SH-SY5Y (cell line): ENCODE results near the gene C5orf15.

Experiments
- GATA2 ChIP-seq: IDR thresholded peaks from 2 replicates; pipeline ENCODE4 v1.6.1; 2011; ENCODE audit warnings: mild to moderate bottlenecking, low read depth, low read length
- GATA3 ChIP-seq: IDR thresholded peaks from 2 replicates; pipeline ENCODE4 v1.6.1; 2011; ENCODE audit warnings: low read depth, mild to moderate bottlenecking, low read length, moderate library complexity

C5orf15 gene

DNA sequence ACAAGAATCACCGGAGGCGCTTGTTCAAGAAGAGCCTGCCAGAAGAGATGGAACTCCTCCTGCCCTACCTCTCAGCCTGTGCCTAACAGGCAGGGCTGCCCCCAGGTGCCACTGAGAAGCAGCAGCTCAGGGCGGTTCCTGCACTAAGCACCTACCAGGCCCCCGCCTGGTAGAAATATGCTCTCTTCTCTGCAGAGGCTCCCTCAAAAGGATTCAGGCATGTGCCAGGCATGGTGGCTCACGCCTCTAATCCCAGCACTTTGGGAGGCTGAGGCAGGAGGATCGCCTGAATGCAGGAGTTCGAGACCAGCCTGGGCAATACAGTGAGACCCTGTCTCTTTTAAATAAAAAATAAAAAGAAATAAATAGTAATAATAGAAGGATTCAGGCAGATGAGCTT, 30.4 kb upstream of the C5orf15 start:
- TF ChIP-seq GATA2 = no peak
- no peak for TF ChIP-seq GATA3

DNA sequence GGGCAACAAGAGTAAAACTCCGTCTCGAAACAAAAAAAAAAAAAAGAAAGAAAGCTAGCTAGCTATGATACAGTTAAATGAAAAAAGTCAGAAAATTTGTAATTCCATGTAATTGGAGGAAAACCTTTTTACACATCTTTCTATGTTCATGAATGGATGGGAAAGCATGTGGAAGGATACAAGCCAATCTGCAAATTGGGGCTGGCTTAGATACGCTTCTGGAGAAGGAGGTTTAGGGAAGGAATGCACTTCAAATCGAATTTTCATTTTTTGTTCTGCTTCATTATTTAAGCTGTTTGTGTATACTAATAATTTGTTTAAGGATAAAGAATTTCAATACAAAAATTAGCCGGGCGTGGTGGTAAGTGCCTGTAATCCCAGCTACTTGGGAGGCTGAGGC, 29.6 kb upstream of the C5orf15 start:
- TF ChIP-seq GATA2 (no peak), GATA3 (no peak)

DNA sequence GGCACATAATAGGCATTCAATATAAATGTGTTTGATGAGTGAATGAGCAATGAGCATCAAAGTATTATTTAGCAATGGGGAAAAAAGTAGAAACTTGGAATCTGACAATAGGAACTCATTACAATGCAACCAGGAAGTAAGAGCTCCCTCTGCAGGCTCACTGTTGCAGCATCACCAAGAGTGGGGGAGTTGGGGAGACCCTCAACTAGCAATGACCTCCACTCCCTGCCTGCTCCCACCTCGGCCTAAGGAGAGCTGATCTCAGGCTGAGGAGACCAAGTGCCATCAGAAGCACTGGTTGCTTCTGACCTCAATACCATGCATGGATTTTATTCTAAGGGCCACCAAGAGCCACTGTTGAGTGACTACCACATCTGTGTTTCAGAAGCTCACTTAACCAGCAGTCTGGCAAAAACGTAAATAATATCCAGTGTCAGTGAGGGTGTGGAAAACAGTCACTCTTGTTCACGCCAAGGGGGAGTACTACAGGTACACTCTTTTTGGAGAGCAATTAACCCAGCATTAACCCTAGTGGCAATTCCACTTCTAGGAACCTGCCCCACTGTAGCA, 28.3 kb upstream of the C5orf15 start:
- TF ChIP-seq GATA3 = no peak

DNA sequence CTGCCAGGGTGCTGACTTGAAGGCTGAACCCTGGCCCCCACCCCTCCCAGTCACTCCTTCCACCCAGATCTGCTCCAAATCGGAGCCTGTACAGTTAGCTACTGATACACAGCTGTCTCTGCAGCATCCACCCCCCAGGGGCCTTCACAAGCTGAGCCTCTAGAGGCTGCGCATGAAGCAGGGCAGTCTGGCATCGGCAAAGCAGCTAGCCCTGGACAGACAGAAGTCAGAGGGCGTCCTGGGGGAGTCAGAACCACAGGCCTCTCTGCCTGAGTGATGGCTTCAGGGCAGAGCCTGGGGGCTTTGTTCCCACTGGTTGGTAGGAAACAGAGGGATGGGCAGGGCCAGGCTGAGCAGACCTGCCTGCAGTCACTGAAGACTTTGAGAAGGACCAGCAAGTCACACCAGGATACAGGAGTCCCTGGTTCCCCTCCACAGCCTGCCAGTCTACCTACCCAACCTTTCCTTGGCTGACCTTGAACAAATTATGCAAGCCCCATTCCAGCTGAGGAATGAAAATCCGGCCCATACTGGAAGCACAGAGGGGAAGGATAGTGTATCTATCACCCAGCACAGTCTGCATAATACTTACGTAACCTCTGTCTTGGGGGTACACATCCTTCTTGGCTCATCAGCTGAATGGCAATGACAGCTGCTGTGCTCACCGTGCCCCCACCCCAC, 27.6 kb upstream of the C5orf15 start:
- no peak for TF ChIP-seq GATA2
- no peak for TF ChIP-seq GATA3

DNA sequence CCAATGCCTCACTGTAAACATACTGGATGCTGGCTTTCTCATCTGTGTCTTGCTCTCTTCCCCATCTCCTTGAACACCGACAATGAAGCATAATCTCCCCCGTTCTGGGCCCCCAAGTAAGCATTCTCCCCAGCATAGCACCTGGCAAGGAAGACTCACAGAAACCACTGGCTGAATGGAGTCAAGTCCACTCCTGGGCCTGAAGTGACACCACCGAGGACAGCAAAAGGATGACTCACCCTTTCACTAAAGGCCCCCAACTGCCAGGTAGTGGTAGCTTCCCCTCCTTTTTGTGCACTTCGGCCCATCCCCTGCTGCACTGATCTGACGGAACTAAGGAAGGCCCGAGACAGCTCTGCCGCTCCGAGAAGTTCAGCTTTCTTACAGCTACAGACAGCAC, 26.9 kb upstream of the C5orf15 start:
- no peak for TF ChIP-seq GATA3
- no peak for TF ChIP-seq GATA2

DNA sequence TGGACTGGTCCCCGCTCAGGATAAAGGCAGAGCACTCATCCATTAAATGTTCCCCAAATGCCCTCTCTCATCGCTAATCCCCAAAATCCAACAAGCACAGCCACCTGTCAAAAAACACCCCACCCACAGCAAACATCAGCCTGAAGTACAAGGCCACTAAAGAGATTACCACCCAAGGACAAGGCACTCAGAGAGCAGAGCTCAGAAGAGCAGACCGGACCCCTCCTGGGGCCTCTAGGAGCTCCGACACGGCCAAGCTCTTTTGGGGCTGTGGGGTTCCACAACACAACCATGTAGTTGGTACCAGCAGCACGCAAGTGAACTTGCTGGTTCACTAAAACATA, 26.5 kb upstream of the C5orf15 start:
- TF ChIP-seq GATA2 (no peak), GATA3 (no peak)

DNA sequence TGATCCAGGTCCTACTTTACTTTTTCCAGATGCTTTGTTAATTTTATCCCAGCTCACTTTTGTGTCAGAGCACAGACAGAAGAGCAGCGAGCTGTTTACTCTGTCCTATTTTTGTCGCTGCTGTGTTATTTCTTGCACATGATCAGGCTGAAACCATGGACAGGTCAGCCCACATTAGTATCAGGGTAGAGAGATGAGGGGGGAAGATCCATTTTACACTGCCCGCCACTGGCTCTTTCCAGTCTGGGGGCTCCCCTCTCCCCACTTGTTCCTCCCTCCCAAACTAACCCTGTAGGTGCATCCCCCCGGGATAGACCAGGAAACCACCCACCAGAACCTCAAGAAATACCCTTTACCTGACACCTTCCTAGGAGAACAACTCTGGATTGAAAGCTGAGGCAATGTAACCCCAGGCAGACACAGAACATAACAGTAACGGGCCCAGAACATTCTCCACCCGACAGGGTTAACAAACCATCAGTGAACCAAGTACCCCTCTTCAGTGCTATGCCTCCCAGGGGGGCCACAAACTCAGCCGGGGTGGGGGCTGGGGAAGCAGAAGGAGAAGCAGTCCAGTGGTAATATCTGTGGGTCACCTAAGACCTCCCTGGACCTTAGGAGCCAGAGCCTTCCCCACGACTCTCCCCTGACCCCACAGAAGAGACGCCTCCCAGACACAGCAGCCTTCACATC, 26.0 kb upstream of the C5orf15 start:
- TF ChIP-seq GATA3 (no peak), GATA2 (no peak)

DNA sequence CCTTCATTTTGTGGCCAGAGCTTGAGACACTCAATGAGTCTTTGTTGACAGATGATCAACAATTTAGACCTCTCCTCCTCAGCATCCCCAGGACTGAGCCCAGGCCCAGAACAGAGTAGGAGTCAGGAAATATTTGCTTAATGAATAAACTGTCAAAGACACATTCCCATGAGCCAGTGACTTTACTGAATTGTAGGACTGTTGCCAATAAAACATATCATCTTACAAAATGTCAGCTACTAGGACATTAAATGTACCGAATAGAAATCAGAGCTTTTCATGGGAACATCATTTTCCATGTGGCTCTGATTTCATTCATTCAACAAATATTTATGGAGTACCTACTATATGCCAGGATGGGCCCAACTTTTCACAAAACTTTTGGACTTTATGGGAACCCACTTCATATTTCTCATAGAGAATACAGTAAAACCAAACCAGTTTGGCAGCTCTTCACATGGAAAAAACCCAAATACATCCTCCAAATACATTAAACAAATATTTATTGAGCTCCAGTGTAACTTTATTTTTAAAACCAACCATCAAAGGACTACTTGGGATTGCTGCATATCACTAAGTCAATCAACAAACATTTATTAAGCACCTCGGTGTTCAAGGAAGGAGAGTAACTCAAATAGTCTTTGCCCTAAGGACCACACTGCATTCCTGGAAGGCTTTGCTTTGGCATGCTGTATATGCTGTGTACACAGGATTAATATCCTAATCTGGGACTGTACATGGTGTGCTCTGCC, 24.9 kb upstream of the C5orf15 start:
- TF ChIP-seq GATA3 (no peak), GATA2 (no peak)

DNA sequence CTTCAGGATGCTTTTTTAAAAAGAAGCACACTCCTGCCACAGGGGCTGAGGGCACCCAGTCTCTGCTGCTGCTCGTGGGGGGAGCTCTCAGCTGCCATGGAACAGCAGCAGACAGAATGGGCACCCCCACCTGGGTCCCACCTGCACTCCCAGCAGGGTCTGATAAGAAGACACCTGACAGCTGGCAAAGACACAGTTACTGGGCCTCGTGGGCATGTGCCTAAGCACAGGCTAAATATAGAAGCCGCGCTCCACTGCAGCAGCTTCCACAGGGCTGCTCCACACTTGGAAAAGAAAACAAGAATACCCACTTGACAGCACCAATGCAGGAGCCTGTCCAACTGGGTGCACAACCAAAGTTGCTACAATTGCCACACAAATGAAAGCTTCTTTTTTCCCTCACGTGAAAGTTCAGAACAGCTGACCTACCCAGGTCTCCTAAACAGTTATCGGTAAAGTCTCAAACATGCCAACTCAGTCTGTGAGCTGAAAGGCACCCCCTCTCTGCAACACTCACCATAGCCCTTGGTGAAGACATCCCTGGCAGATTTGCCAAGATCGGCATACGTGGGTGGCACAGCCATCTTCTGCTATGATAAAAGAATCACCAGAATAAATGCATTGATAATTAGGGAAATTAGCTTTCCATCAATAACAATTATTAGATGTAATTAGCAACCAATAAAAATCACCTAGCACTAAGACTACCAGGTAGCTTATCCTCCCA, 24.2 kb upstream of the C5orf15 start:
- TF ChIP-seq GATA2 (no peak), GATA3 (no peak)

DNA sequence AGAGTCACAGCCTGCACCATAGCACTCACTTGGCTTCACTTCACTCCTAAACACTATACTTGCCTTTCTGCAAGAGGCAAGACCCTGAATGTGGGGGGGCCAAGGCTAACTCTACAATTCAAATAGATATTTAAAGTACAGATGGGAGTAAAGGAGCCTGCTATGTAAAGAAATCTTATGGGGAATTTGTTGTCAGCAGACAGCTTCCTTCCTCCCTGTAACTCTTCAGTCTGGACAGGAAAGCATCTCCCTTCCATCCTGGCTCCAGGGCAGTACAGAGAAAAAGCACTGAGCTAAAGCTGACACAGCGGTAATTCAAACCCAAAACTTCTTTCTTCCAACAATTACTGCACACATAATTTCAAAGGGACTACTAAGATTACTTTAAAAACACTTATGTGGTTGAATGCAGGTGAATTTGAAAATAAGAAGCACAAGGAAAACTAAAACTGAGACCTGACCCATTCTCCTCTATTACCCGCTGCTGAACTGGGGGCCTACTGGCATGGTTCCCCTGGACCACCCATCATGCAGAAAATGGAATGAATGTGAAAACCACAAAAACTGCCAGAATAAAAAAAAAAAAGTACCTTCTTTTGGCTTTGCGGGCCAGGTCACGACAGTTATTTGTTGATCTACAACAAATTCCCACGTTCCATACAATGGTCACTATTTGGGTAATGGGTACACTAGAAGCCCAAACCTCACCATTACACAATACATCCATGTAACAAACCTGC, 22.9 kb upstream of the C5orf15 start:
- no peak for TF ChIP-seq GATA2
- TF ChIP-seq GATA3 = no peak

DNA sequence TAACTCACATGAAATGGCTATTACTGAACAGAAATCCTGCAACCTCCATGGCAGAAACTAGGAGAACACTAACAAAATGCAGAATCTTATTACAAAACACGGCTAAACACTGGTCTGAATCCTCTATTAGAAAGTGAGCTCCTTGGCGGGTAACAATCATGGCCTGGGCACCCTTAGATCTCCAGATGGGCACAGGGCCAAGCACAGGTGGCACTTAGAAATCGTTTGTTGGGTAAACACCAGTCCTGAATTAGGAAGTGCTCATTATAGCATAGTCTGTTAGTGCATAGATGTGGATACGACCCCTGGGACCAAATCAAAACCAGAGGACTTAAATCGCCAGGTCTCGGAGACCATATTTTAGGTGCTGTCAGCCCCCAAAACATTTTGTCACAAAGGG, 22.0 kb upstream of the C5orf15 start:
- no peak for TF ChIP-seq GATA3
- no peak for TF ChIP-seq GATA2

DNA sequence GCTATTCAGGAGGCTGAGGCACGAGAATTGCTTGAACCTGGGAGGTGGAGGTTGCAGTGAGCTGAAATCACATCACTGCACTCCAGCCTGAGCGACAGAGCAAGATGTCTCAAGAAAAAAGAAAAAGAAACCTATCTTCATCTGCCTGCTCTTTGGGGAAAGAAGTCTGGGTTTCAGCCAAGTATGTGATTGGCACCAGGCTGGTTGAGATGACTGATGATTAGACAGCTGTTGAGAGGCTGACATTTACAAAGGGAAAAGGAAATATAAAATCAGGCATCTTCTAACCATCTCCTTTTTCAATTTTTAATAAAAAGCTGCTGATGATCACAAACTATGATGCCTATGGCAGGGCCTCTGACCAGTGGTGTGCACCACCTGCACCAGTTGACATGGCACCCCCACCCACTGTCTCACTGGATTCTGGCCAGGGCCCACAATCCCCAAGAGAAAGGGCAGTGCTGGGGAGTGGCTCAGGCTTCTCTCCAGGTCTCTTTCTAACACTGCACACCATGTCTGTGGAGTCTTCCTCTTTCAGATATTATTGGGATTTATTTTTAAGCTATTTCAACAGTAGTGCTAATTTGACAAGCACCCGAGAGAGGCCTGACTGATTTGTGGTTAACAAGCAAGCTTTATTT, 17.2 kb upstream of the C5orf15 start:
- TF ChIP-seq GATA2 (no peak), GATA3 (no peak)

DNA sequence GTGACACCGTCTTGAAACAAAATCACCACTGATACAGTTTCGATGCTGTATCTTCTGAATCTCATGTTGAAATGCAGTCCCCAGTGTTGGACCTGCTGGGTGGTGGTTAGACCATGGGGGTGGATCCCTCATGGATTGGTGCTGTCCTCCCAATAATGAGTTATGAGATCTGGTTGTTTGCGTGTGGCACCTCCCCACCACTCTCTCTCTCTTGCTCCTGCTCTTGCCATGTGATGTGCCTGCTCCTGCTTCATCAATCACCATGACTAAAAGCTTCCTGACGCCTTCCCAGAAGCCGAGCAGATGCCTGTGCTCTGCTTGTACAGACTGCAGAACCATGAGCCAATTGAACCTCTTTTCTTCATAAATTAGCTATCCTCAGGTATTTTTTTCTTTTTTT, 15.2 kb upstream of the C5orf15 start:
- TF ChIP-seq GATA3 (no peak), GATA2 (no peak)
